IPS-NIHi11 (cell line): ENCODE data around the gene TOP3A.

ENCODE experiments used
- DNase-seq: peaks from one replicate; pipeline ENCODE4 v3.0.0; 2012; ENCODE audit warnings: mixed read lengths, low spot score

Gene TOP3A

DNA sequence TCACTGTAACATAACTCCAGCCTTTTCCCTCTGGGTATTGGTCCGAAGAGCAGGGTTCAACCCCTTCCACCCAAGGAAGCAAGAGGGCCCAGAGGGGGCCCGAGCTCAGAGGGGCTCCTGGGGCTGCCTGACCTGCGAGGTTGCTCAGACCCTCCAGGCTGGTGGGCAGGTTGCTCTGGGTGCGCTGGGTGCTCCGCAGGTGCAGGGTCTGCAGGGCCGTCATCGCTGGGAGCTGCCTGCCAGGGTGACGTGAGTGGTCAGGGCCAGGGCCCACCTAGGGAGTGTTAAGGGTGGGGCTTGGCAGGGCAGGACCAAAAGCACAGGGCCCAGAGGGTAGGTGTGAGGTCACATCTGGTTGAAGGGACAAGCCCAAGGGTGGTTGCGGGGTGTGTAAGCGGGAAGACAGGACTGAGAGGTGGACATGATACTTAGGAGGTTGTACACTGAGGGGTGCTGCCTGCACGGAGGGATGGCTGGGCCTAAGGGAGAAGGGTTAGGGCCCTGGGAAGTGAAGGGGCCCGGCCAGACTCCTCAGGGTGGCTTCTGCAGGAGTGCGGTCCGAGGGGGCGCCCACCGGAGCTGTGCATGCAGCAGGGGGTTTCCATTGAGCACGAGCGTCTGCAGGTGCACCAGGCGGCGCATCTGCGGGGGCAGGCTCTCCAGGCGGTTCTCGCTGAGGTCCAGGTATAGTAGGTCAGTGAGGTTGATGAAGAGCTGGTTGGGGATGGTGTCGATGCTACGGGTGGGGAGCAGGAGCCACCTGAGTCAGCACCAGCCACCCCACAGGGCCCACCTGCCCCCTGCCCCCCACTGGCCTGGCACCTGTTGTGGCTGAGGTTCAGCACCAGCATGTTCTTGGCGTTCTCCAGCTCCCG is 60.6 kb downstream of the TOP3A start:
- DNase-seq = no peak

DNA sequence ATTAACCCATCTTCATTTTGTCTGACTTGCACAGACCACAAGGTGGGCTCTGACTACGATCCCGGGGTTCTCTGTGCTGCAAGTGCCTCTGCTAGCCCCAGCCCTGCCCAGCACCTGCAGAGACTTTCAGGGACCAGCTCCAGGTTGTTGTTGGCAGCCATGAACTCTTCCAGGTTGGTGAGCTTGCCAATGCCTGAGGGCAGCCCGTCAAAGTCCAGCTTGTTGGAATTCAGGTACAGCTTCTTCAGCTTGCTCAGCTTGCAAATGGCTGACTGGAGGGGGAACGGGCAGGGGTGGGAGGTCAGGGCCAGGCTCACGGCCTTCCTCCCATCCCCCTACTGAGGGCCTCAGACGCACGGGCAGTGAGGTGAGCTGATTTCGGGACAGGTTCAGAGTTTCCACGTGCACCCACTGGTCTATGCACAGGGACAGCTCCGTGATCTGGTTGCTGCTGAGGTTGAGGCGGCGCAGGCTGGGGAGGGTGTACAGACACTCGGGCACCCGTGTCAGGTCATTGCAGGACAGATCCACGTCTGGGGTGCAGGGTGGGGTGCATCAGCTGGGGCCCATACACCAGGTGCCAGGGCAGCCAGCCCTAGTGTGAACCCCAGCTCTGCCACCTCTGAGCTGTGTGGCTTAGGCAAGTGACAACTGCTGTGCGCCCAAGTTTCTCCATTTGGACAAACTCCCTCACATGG is 61.5 kb downstream of the TOP3A start:
- no peak for DNase-seq

DNA sequence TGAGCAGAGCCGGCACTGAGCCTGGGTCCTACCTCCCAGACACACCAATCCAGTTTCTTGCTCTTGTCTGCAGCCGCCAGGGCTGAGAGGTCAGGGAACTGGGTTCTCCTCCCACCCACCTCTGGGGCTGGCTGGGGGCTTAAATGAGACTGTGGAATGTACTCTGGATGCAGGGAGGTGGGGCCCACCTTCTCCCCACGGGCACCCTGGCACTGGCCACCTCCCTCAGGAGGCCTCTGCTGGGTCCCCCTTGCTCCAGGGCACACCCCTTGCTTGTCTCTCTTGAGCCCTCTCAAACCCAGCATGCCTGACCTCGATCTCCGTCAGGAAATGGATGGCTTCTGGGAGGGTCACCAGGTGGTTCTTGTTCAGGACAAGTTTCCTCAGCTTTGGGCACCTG is 62.6 kb downstream of the TOP3A start:
- DNase-seq = no peak

DNA sequence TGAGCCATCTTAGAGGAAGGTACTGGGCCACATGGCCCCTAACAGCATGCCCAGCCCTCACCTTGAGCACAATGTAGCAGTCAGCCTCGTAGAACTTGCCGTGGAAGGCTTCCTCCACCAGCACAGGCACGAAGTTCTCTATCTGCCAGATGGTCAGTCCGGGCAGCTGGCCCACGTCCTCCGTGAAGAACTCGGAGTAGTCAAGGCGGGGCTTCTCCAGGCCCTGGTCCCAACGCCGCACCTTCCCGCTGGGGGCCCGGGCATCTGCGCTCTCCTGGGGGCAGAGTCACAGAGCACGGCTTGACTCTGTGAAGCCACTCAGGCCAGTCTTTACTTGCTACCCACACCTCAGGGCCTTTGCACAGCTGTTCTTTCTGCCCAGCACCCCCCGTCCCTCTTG is 63.6 kb downstream of the TOP3A start:
- DNase-seq = no peak

DNA sequence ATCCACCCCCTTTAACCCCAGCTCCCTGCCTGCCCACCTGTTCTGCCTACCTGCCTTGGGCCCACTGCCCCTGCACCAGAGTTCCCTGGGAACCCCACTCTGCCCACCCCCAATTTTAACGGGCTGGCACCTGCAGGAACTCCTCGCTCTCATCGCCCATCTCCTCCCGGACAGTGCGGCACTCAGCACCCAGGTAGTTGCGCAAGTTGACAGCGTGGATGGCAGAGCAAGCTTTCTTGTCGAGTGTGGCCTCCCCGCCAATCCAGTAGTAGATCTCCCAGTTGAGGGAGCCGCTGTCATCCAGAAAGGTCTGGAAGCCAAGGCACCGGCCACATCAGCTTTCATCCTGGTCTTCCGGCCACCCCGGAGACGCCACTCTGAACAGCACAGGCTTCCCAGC is 64.1 kb downstream of the TOP3A start:
- DNase-seq = no peak

DNA sequence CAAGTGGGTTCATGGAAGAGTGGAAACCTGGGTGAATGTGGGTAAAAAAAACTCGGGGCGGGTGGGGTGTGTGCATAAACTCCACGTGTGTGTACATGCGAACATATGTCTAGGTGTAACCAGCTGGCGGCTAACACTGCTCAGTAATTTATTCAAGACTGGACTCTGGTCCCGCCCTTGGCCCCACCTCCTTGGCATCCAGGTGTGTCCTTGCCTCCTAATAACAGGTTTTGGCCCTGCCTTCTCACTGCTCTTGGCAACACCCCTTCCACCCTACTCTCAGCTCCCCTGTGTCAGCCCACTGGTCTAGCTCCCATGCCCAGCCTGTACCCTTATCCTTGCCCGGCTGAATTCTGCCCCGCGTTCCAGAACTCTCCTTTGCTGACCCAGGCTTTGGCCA is 64.5 kb downstream of the TOP3A start:
- DNase-seq = peak; percentile 54

DNA sequence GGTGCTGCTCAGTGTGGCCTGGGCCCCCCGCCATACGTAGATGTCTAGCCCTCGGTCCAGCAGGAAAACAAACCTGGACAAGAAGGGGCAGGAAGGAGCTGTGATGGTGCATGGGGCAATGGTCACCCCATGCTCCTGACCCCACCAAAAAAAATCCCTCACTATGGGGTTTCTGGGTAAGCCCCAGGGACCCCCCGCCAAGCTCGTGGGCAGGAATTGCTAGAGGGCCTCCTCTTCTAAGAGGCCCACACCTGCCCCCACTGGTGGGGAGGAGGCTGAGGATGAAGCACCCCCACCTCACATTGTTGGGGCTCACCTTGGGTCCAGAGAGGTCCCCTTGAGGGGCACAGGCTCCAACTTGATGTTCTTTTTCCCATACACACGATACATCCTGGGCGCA is 66.0 kb downstream of the TOP3A start:
- no peak for DNase-seq

DNA sequence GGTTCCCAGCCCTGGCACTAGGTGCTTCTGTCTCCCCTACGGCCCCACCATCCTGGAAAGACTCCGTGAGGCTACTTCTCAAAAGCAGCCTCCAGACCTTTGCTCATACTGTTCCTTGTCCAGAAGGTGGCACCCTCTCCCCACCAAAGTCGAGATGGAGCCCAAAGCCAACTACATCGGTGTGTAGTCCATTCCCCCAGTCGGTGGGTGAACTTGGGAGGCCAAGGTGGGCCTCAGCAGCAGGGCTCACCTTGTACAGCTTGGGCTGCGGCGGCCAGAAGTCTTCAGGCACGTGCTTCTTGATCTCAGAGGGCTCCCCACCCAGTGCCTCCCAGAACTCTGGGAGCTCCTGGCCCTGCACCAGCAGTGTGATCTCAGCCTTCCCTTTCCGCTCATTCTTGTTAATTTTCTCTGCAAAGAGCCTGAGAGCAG is 66.5 kb downstream of the TOP3A start:
- peak; percentile 81 for DNase-seq

DNA sequence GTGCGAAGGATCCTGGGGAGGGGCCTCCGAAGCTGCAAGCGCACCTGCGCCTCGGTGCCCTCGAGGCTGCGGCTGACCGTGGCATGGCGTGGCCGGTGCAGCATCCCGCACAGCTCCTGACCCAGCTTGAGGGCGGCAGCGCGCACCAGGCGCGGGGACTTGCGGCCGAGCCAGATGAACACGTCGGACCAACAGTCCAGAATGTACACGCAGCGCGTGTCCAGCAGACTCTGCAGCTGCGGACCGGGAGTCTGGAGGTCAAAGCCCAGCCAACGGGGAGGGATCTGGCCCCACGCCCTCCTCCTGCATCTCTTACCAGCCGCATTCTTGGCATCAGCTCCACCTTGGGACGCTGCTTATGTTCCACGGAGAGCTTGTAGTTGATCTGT is 67.2 kb downstream of the TOP3A start:
- DNase-seq = no peak

DNA sequence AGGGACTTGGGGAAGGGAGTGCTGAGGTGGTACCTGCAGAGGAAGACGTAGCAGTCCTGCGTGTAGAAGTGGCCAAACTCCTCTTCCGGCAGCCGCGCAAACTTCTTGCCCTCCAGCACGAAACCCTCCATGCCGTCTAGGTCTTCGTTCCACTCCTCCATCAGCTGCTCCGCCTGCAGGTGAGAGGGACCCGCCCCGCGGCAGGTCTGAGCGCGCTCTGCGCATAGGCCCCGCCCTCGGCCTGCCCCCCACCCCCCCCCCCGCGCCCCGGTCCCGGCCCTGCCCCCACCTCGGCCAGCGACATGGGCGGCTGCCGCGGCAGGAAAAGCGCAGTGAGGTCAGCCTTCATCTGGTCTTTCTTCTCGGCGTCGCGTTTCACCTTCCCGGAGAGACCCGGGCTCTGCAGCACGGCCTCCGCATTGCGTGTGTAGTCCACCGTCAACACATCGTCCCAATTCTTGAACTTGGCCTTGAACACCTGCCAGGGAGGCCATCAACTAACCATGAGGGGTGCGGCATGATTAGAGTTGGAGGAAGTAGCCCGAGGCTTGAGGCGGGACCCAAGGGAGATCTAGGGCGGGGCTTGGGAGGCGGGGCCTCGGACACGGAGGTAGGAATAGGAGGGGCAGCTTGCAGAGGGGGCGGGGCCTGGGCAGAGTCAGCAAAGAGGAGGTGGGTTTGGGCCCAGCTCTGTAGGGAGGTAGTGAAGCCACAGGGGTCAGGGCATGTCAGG is 67.7 kb downstream of the TOP3A start:
- peak; percentile 98 for DNase-seq

DNA sequence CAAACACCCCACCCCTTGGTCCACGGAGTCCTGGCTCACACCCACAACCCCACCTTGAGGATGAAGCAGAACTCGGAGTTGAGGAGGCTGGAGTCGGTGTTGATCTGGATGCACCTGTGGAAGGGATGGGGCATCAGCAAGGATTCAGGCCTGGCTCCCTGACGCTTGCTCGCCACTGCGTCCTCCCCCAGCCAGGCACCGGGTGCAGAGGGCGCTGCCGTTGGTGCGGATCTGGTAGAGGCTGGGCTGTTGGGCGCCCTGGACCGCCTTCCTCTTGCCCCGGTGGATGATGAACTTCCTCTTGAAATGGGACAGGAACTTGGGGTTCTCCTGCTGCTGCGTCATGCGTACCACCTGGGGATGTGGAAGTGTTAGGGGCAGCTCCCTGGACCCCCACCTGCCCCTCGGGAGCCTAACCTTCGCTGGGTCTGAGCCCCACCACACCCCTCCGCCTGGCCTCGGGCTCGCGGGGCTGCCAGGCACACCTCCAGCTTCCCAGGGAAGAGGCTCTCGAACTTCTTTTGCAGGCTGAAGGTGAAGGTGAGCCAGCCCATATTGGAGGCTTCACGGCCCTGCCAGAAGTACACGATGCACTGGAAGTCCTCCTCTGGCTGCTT is 68.6 kb downstream of the TOP3A start:
- no peak for DNase-seq

DNA sequence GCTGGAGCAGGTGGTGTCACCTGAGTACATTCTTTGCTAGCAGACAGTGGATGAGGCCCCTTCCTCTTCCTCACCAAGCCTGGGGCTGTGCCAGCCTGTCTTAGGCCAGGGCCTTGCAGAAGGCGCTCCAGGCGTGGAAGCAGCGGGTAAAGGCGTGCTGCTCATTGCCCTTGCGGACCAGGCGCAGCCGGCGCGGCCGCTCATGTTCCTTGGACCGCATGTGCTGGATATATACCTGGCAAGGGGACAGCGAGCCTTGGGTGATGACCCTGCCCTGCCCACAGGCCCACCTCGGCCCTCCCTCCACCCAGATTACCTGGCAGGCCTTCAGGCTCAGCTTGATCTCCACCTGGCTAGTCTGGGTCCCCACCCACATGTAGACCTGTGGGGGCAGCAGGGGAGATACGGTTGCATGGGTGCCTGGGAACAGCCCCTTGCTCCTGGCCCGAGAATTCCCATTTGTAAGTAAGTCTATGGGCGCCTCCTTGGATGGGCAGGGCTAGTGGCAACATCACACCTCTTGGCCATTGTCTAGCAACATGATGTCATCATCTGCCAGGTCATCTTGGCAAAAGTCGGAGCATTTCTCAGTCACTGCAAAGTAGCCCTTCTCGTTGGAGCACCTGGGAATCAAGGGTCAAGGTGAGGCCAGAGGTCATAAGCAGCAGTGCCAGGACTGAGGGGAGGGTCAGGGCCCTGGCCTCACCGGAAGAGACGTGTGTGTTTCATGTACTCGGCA is 69.6 kb downstream of the TOP3A start:
- no peak for DNase-seq

DNA sequence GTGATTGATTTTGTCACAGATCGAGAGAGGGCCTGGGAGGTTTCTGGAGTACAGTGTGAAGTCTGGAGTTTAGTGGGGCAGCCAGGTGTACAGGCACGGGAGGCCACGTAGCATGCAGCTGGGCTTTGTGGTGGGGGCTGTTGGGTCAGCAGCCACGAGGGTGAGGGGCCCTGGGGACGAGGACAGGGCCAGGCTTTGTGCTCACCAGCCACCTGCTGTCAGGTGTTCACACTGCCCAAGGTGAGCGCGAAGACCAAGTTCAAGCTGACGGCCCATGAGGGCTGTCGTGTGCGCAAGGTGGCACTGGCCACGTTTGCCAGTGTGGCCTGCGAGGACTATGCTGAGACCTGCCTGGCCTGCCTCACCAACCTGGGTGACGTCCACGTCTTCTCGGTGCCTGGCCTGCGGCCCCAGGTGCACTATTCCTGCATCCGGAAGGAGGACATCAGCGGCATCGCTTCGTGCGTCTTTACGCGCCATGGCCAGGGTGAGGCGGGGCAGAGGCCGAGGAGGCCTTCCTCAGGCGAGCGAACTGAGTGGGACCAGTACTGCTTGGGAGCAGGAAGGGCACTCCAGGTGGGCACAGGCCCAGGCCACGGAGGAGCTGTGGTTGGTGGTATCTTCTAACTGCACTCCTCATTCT is 73.4 kb downstream of the TOP3A start:
- DNase-seq = no peak

DNA sequence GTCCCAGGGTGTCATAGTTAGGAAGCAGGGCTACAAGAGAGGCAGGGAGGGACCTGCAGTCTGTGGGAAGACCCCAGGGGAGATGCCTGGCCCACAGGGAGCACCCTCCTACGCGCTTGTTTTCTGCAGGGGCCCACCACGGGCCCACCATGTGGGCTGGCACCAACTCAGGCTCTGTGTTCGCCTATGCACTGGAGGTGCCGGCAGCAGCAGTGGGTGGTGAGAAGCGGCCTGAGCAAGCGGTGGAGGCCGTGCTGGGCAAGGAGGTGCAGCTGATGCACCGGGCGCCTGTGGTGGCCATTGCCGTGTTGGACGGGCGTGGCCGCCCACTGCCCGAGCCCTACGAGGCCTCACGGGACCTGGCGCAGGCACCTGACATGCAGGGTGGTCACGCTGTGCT is 74.3 kb downstream of the TOP3A start:
- DNase-seq = no peak

DNA sequence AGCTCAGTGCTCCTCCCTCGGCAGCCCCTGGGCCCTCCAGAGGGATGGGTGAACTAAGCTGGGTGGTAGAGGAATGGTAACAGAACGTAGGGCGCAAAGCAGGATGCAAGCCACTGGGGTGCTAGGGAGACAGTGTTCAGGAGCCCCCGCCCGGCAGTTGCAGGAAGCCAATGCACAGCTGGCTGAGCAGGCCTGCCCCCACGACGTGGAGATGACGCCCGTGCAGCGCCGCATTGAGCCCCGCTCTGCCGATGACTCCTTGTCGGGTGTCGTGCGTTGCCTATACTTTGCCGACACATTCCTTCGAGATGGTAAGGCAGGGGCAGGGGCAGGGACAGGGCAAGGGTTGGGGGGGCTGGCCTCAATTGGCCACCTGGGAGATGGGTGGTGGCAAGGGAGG is 76.5 kb downstream of the TOP3A start:
- DNase-seq = no peak

DNA sequence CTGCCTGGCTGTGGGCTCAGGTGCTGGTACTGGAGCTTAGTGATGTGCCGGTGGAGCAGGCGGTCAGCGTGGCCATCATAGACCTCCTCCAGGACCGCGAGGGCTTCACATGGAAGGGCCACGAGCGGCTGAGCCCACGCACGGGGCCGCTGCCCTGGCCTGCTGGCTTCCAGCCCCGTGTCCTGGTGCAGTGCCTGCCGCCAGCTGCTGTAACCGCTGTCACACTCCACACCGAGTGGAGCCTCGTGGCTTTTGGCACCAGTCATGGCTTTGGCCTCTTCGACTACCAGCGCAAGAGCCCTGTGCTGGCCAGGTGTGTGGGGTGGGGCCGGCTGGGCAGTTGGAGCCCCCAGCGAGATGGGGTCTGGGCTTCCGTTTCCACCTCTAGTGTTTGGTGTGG is 77.3 kb downstream of the TOP3A start:
- no peak for DNase-seq

DNA sequence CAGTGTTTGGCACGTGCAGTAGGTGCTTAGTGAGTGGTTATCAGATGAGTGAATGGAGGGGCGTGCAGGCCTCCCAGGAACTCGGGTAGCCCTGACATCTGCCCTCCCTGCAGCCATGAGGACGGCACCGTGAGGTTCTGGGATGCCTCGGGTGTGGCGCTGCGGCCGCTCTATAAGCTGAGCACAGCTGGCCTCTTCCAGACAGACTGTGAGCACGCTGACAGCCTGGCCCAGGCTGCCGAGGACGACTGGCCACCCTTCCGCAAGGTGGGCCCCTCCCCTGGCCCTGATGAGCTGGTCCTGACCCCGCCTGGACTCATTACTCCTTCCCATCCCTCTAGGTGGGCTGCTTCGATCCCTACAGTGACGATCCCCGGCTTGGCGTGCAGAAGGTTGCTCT is 78.3 kb downstream of the TOP3A start:
- no peak for DNase-seq

DNA sequence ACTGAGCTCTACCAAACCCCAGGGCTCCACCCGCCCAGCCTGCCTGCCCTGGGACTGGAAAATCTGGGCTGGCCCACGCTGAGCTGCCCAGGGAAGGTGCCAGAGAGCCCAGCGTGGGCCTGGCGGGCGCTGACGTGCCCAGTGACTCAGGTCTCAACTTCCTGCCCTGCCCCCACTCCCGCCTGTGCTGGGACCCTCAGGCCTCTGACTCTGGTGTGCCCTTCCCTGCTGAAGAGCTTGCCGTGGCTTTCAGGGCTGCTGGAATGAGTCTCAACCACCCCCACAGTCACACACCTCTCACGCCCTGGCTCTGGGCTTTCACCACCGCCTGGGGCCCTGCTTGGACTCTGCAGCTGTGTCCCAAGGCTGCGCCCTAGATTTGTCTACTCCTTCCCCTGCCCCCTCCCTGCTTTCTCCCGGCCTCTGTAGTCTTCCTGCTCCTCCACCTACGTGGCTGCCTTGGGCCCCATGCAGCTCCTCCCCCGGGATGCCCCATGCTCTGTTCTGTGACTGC is 79.0 kb downstream of the TOP3A start:
- no peak for DNase-seq

DNA sequence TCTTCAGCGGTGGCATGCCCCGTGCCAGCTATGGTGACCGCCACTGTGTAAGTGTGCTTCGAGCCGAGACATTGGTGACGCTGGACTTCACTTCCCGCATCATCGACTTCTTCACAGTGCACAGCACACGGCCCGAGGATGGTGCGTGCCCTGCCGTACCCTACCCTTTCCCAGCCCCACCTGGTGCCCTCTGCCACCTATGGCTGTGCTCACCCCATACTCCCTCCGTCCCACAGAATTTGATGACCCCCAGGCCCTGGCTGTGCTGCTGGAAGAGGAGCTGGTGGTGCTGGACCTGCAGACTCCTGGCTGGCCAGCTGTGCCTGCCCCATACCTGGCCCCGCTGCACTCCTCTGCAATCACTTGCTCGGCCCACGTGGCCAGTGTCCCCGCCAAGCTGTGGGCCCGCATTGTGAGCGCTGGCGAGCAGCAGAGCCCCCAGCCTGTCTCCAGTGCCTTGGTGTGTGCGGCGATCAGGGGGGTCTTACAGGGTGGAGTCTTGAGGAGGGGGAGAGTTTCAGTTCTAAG is 79.9 kb downstream of the TOP3A start:
- no peak for DNase-seq

DNA sequence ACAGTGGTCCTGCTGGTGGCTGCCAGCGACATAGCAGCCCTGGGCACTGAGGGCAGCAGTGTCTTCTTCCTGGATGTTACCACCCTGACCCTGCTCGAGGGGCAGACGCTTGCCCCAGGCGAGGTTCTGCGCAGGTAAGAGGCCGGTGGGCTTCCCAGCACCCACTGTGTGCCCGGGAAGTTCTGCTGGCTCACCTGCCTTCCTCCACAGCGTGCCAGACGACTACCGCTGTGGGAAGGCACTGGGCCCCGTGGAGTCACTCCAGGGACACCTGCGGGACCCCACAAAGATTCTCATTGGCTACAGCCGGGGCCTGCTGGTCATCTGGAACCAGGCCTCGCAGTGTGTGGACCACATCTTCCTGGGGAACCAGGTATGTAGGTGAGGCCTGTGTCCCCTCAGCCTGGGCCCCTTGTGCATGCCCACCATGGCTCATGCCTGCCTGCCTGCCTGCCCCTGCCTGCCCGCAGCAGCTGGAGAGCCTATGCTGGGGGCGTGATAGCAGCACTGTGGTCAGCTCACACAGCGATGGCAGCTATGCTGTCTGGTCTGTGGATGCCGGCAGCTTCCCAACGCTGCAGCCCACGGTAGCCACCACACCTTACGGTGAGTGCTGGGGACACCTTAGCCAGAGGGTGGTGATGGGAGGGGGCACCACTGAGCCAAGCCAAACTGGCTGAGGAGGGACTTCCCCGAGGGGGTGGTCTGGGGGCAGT is 80.8 kb downstream of the TOP3A start:
- no peak for DNase-seq
